Measurements from ENCODE around the gene IQSEC1. TPM values are rescaled to one million over a fixed set of nuclear protein-coding genes. Genes with fewer than 3 reads are reported as not detected.

Gene IQSEC1
- total and polyA plus RNA-seq, 2 experiments from 2014 or later = 21.2 to 24.7 TPM

- TF ChIP-seq CTCF (IDR thresholded peaks at IDR 0.05; ENCODE audit: poor library complexity) (no peak), EZH2phosphoT487 (IDR thresholded peaks at IDR 0.05; ENCODE audit: low read depth, severe bottlenecking, unreplicated experiment) (no peak), EZH2 (IDR thresholded peaks at IDR 0.05; ENCODE audit: borderline replicate concordance) (no peak)
- peak; percentile 34 for DNase-seq (ENCODE audit: low spot score)
- no peaks in the 10 kb centered on the region for H3K9me3 ChIP-seq (ENCODE audit: low read depth)
- peak overlapping the region; percentile 98 for H3K4me2 ChIP-seq
- peak overlapping the region; percentile 80 for H2AFZ ChIP-seq
- H3K4me1 ChIP-seq (ENCODE audit: insufficient read depth) = peaks cover 40% of the 10 kb centered on the region
- no peaks in the 10 kb centered on the region for H3K27me3 ChIP-seq
- H3K36me3 ChIP-seq (replicated peaks; ENCODE audit: insufficient read depth, low read depth) = no peaks in the 10 kb centered on the region
- H3K27ac ChIP-seq = peak overlapping the region; percentile 93
- peak overlapping the region; percentile 97 for H3K4me3 ChIP-seq
- H4K20me1 ChIP-seq (ENCODE audit: insufficient read depth, poor library complexity, severe bottlenecking) = peaks cover 27% of the 10 kb centered on the region
- peaks cover 49% of the 10 kb centered on the region for H3K79me2 ChIP-seq
- WGBS (ENCODE audit: low lambda C conversion rate, missing lambda C conversion rate) = 7% methylated on average over 33 of the region's 56 CpGs
- no peaks in the 10 kb centered on the region for H3K9me2 ChIP-seq (replicated peaks; ENCODE audit: insufficient read depth)
Observed at GRCh38 chr3:12966847-12967605, 106.2 kb downstream of the IQSEC1 start.

- Histone ChIP-seq H3K79me2 (peaks cover 57% of the 10 kb centered on the region), H3K27ac (peak overlapping the region; percentile 93), H3K9me3 (ENCODE audit: low read depth) (no peaks in the 10 kb centered on the region), H3K4me3 (peak overlapping the region; percentile 97), H3K9me2 (replicated peaks; ENCODE audit: insufficient read depth) (no peaks in the 10 kb centered on the region), H3K4me1 (ENCODE audit: insufficient read depth) (peaks cover 40% of the 10 kb centered on the region), H2AFZ (no peak overlapping the region), H3K4me2 (peak overlapping the region; percentile 98), H3K27me3 (no peaks in the 10 kb centered on the region), H4K20me1 (ENCODE audit: insufficient read depth, poor library complexity, severe bottlenecking) (peaks cover 35% of the 10 kb centered on the region), H3K36me3 (replicated peaks; ENCODE audit: insufficient read depth, low read depth) (no peaks in the 10 kb centered on the region)
- no peak for DNase-seq (ENCODE audit: low spot score)
- 46% methylated on average over 11 of the region's 11 CpGs for WGBS (ENCODE audit: low lambda C conversion rate, missing lambda C conversion rate)
- TF ChIP-seq CTCF (IDR thresholded peaks at IDR 0.05; ENCODE audit: poor library complexity) = no peak
- TF ChIP-seq EZH2phosphoT487 (IDR thresholded peaks at IDR 0.05; ENCODE audit: low read depth, severe bottlenecking, unreplicated experiment) = no peak
- TF ChIP-seq EZH2 (IDR thresholded peaks at IDR 0.05; ENCODE audit: borderline replicate concordance) = no peak
Observed at GRCh38 chr3:12965999-12966846, 107.0 kb downstream of the IQSEC1 start.

- peaks cover 70% of the 10 kb centered on the region for H3K79me2 ChIP-seq
- 75% methylated on average over 11 of the region's 11 CpGs for WGBS (ENCODE audit: low lambda C conversion rate, missing lambda C conversion rate)
- H3K27me3 ChIP-seq = no peaks in the 10 kb centered on the region
- H3K4me1 ChIP-seq (ENCODE audit: insufficient read depth) = peaks cover 40% of the 10 kb centered on the region
- DNase-seq (ENCODE audit: low spot score) = peak; percentile 69
- H3K9me3 ChIP-seq (ENCODE audit: low read depth) = no peaks in the 10 kb centered on the region
- no peaks in the 10 kb centered on the region for H3K36me3 ChIP-seq (replicated peaks; ENCODE audit: insufficient read depth, low read depth)
- H4K20me1 ChIP-seq (ENCODE audit: insufficient read depth, poor library complexity, severe bottlenecking) = peaks cover 45% of the 10 kb centered on the region
- peak overlapping the region; percentile 98 for H3K4me2 ChIP-seq
- H3K4me3 ChIP-seq = no peak overlapping the region
- TF ChIP-seq EZH2 (IDR thresholded peaks at IDR 0.05; ENCODE audit: borderline replicate concordance) (no peak), CTCF (IDR thresholded peaks at IDR 0.05; ENCODE audit: poor library complexity) (no peak), EZH2phosphoT487 (IDR thresholded peaks at IDR 0.05; ENCODE audit: low read depth, severe bottlenecking, unreplicated experiment) (no peak)
- no peaks in the 10 kb centered on the region for H3K9me2 ChIP-seq (replicated peaks; ENCODE audit: insufficient read depth)
- no peak overlapping the region for H2AFZ ChIP-seq
- peak overlapping the region; percentile 58 for H3K27ac ChIP-seq
Observed at GRCh38 chr3:12964711-12965612, 108.3 kb downstream of the IQSEC1 start.

Measured in hepatocyte (in vitro differentiated cells).